Erythroblast (primary cell): ENCODE data around the gene STK11.

ENCODE experiments used
- DNase-seq, 2 experiments: peaks; one replicate each; lab custom pipeline; 2025; lab: John Stamatoyannopoulos, UW
- GATA1 ChIP-seq: IDR thresholded peaks from 2 replicates; pipeline ENCODE4 v1.6.1; 2011; ENCODE audit warnings: low read depth, mild to moderate bottlenecking, control low read depth, low read length, moderate library complexity
- POLR2A ChIP-seq: IDR thresholded peaks from 2 replicates; pipeline ENCODE4 v1.6.1; 2011; ENCODE audit warnings: mild to moderate bottlenecking, low read length

Gene STK11

DNA sequence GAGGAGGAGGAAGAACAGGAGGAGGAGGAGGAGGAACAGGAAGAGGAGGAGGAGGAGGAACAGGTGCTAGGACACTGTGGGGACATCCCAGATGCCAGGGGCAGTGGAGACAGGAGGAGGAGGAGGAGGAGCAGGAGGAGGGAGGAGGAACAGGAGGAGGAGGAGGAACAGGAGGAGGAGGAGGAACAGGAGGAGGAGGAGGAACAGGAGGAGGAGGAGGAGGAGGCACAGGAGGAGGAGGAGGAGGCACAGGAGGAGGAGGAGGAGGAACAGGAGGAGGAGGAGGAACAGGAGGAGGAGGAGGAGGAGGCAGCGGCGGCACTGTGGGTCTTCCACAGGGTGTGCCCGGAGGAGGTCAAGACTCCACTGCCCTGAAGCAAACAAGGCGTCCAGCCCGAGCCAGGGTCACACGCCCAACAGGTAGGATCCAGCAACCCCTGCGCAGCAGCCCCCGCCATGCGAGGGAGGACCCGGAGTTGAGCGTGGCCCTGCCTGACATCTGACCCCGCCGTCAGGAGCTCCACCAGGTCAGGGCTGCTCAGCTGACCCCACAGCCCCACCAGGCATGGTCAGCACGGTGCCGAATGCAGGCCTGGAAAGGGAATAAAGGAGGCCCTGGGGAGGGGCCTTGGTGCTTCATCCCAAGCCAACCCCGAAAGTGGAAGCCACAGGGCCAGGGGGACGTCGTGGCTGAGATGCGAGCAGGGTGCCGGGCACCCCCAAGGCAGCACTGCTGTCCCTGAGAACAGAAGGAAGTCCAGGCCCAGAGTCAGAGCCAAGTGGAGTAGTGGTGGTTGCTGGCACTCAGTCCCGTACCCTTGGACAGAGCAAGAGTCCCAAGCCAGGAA is 40.7 kb upstream of the STK11 start:
- TF ChIP-seq GATA1: no peak
- TF ChIP-seq POLR2A: no peak
- DNase-seq: no peak

DNA sequence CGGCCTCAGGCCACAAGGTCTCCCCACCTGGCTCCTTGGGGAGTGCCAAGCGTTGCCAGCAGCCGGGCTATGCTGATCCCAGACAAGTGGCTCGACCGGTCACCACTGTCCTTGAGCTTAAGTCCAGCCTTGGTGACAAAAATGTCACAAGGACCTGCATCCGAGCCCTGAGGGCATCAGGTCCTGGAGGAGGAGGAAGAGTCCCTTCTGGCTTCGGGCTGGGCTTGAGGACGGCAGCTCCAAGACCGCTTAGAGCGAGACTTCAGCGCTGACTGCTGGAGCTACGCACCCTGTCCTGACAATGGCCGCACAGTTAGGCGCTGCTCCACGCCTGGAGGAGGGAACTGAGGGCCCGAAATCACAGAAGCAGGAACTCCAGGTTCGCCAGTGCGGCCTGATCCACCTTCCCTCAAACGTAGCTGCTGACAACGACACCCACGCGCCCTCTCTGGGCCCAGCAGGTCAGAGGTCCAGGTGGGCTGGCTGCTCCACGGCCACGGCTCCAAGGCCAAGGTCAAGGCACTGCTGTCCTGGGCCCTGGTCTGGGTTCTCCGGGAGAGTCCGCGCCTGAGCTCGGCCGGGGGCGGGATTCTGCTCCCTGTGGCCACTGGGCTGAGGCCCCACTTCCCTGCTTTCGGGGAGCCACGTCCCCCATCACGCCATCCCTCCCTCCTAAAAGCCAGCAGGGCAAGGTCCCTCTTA is 38.6 kb upstream of the STK11 start:
- DNase-seq: no peak
- no peak for TF ChIP-seq GATA1
- no peak for TF ChIP-seq POLR2A

DNA sequence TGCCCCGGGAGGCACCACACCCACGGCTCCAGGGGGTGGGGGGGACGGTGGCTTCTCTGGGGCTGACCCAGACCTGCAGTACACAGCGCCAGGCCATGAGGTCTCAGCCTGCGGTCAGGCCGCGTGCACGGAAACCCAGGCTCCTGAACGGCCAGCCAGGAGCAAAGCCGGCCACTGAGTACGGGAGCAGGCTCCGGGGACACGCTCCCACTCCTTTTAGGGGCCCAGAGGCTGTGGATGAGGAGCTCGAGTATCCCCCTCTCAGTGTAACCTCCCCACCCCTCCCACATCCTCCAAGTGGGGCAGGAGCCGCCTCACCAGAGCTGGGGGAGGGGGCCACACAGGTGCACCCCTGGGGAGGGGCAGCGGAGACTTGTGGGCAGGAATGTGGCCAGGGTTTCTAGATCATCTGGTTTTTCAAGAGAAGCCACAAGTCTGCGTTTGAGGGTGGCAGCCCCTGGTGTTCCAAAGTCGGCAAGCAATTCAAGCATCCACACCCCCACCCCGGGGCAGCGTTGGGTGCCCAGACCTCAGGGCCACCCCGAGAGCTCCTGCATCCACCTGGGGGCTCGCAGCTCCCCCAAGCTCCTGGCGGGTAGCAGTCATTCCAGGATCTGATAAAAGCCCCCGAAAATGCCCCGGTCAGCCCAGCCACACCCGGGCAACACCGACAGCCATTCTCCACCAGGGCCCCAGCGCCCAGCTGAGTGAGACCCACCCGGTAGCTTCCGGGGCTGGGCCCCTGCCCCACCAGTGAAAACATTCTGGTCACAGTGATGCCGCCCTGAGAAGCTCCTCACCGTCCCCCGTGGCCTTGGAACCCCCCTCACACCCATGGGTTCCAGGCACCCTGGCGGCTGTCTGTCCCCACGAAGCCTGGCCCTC is 37.6 kb upstream of the STK11 start:
- no peak for TF ChIP-seq GATA1
- DNase-seq: no peak

DNA sequence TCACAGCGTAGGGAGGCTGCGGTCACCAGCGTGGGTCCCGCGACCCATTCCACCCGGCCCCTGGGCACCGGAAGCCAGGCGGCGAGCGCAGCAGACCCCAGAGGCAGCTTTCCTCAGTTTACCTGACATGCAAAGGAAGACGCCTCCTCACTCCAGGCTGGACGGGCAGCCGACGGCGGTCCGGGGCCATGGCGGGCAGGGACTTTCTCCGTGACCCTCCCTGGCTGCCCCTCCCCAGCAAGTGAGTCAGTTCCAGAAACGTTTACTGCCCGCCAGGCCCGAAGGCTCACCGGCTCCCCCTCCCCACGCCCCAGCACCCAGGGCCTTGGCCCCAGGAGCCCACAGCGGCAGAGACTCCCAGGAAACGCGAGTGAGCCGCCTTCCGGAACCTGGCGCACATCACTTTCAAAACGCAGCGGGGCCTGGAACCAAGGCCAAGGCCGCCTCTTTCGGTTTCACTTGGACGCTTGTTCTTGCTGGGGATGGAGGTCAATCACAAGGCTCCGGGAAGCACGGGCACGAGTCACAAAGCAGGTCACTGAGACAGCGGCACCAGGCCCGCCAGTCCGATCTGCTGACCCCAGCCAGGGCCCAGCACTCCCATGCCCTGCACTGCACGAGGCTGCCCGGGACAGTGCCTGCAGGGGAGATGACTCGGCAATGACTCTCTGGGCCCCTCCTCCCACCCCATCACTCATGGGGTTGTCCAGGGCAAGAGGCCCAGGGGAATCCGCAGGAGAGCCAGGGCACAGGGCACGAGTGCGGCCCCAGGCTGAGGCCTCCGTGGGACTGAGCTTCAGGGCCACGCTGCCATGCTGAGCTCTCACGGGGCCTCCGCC is 36.8 kb upstream of the STK11 start:
- peak in 1 of 2 experiments; percentile 41 for DNase-seq
- no peak for TF ChIP-seq POLR2A
- no peak for TF ChIP-seq GATA1

DNA sequence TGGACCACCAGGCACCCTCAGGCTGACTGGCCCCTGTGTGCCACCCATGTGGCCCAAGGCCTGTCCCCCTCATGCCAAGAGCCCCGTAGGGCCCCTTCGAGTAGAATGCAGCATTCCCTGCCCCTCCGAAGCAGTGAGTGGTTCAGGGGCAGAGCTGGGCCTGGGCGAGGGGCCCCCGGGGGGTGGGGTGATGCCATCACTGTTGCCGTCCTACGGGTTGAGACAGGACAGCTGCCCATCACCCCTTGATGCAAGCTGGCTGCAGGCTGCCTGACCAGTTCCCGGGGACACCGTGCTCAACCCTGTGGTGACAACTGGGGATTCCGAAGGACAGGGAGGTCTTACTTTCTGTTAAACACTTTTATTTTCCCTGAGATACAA is 36.2 kb upstream of the STK11 start:
- no peak for TF ChIP-seq POLR2A
- TF ChIP-seq GATA1: no peak
- DNase-seq: no peak

DNA sequence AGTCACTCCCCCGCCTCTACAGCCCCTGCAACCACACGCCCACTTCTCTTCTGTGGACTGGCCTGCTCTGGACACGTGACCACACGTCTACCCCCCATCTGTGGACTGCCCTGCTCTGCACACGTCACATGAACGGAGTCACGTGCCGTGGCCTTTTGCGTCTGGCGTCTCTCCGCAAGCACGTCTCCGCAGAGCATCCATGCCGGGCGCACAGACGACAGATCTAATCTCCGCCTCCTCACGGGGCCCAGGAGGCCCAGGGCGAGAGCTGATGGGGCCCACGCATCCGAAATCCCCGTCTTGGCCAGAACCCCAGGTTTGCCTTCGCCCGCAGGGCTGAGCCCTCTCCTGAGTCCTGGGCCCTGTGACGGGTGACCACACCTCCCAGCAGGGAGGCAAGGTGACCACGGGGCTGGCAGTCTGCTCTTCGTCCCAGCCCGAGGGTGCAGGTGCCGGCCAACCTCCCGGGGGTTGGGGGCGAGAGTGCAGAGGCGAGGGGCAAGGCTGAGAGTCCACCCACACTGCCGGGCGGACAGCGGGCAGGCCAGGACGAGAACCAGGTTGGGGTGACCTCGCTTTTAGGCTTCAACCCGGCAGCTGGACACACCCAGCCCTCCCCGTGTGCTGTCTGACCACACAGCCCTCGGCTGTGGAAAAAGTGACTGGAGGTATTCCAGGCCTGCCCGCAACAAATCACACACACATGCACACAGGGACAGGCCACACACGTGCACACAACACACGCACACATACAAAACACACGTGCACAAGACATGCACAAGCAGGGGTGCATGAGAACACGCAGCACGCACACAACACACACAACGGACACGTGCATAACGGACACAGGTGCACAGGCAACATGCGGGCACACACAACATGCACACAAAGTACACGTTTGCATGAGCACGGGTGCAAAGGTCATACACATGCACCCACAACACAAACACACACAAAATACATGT is 35.4 kb upstream of the STK11 start:
- no peak for DNase-seq

DNA sequence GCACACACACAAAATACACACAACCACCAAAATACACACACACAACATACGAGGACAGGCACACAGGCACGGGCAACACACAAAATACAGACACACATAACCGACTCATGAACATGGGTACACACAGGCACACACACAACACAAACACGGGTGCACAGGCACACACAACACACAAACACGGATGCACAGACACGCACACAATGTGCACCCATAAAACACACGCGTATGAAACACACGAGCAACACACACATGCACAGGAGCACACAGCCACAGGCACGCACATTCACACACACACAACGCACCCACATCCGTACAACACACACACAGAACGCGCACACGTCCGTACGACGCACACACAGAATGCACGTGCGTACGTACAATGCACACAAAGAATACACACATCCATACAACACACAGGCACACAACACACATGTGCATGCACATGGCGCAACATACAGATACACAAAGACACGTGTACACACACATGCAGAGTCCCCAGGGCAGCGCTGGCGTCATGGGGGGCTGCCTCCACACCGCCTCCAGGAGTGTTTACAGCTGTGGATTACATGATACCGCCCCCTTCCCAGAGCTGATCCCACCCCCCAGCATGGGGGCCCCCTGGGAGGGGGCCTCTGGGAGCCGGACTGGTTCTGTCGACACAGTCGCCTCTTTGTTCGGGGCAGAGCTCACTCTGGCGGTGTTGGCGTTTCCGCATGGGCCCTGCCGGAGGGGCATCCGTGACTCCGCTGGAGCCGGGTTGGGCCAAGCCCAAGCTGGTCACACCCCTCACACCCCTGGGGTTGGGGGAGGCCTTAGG is 34.4 kb upstream of the STK11 start:
- TF ChIP-seq GATA1 (no peak), POLR2A (no peak)
- no peak for DNase-seq

More for the DNA sequence above, 35.4 kb upstream of the STK11 start:
- no peak for TF ChIP-seq GATA1
- TF ChIP-seq POLR2A: no peak

DNA sequence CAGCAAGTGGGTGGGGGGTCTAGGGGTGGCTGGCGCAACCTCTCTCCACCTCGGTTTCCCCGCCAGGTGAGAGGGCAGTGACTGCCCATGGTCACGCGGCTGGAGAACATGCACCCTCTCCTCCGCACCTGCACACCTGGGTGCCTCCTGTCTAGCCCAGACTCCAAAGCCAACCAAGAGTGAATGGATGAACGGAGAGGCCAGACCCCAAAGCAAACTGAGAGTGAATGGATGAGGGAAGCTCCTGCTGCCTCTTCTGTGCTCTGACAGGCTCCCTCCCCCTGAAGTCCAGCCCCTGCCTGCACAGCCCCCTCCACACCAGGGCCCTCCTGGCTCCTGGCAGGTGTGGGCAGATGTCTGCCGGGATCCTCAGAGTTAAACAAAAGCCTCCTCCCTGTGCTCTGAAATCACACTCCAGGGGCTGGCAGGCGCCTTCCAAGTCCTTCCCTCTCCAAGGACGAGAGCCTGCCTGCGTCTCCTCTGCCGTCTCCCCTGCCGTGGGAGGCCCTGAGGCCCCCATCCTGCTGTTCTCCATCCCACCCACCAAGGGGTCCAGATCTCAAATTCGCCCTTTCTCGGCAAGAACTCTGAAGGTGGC is 33.7 kb upstream of the STK11 start:
- no peak for DNase-seq
- no peak for TF ChIP-seq GATA1
- no peak for TF ChIP-seq POLR2A

DNA sequence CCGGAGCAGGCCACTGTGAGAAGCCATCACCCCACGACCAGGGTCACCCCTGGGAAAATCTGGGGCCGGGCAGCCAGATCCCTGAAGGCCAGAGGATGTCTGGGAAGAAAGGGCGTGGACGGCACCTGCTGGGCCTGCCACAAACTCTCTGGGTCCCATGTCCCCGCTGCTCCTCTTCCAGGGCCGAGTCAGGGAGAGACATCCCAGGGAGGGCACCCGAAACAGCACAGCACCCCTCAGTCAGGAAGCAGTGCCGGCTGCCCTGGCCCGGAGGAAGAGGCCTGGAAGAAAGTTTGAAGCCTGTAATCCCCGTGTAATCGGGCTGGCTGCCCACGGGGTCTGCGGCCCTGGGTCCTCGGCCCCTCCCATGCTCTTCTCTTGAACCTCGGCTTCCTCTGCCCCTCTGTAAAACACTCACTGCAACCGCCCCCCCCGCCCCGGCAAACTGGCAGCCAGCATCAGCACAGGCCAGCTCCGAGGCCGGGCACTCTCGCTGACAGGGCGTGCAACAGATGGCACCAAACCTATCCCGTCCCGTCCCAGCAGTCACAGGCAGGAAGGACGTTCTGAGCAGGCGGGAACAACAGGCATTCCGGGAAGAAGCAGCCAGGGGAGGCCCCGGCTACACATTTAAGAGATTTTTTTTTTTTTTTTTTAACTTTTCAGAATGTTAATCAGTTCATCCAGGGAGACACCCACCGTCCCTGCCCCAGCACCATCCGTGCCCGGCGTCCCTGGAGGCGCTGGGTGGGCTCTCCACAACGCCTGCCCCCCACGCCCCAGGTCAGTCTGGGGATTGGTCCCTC is 33.0 kb upstream of the STK11 start:
- TF ChIP-seq POLR2A: no peak
- TF ChIP-seq GATA1: no peak
- DNase-seq: no peak

DNA sequence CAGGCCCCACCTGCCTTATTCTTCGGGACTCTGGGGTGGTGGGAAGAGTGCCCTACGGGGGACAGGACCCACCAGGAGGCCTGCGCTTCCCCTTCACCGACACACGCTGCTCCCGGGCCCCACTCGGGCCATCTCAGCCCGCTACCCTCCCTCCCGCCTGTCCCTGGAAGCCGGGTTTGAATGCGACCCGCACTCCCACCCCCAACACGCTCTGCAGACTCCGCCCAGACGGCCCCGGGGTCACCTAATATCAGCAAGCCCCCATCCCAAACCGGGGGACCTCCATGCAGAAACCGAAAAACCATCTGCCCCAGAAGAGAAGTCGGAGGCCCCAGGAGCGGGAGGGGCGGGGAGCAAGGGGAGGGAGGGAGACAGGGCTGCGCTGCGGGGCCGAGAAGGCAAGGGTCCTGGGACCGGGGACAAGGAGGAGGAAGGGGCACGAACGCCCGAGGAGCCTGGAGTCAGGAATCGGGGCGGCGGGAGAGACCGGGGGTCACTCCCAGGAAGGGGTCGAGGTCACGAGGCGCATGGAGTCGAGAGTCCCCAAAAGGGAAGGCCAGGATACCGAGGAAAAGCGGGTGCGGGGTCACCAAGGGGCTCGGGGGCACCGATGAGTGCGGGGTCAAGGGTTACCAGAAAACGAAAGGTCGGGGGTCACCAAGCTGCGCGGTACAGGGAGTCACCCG is 32.3 kb upstream of the STK11 start:
- DNase-seq: peak; percentile 45 to 62
- TF ChIP-seq GATA1 (no peak), POLR2A (no peak)
